ENCODE measurements around the gene CREB5. TPM values are rescaled to one million over a fixed set of nuclear protein-coding genes. Genes with fewer than 3 reads are reported as not detected.

The CREB5 gene
- total and polyA plus RNA-seq, 2 of the 8 experiments (the other 6 are each of a cell fraction or from before 2014, with no cell fraction given) = 2.4 to 2.7 TPM

DNA sequence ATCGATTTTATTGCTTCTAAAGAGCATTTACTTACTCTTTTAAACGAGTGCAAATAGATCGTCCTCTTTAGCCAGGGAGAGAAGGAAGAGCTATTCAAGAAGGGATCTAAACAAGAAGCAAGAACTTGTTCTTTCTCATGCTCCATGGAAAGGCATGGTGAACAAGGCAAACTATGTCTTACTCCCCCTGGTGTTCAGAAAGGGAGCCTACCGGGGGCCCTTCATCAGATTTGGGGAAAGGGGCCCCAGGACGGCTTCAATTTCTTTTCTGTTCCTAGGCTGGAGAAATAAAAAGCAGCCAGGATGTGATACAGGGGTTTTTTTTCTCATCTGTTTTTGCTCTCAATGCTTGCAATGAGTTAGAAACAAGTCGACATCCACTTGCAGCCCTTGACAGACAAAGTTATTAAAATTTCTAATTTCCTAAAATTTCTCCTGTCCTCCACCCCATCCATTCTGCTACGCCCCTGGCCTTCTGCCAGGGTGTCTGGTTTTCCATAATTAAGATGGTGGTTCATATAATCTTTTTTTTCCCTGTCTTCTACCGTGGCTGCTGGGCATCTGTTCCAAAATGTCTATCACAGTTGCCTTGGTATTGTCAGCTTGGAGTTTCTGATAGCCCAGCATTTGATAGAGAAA lies 214.4 kb downstream of the CREB5 start:
- DNase-seq (ENCODE audit: low read depth in 1 of 2, low spot score in 2 of 2) = peak; percentile 21 to 81
- no peak overlapping the region for H2BK120ac ChIP-seq (replicated peaks; ENCODE audit: low read depth, low read length)
- H3K14ac ChIP-seq (ENCODE audit: insufficient read length) = no peak overlapping the region
- no peaks in the 10 kb centered on the region for H3K23me2 ChIP-seq (ENCODE audit: low read depth, low read length)
- H3K56ac ChIP-seq (replicated peaks; ENCODE audit: insufficient read length, low read depth, low read length) = no peak overlapping the region
- no peaks in the 10 kb centered on the region for H4K20me1 ChIP-seq (replicated peaks in 1 of 2; ENCODE audit: control insufficient read depth in 1 of 2, insufficient read depth in 2 of 2, low read length in 2 of 2)
- H3K79me2 ChIP-seq (ENCODE audit: control insufficient read depth in 1 of 2, insufficient read depth in 2 of 2, low read length in 2 of 2) = no peaks in the 10 kb centered on the region
- no peak overlapping the region for H3K18ac ChIP-seq (ENCODE audit: extremely low read depth, low read length)
- H3K4me2 ChIP-seq (ENCODE audit: insufficient read depth in 1 of 2, low read depth in 2 of 2, low read length in 2 of 2) = no peak overlapping the region
- no peak overlapping the region for H2BK15ac ChIP-seq (ENCODE audit: low read length)
- H3K36me3 ChIP-seq (ENCODE audit: control insufficient read depth in 2 of 4, insufficient read depth in 4 of 4, low read length in 3 of 4) = no peaks in the 10 kb centered on the region
- no peak overlapping the region for H4K8ac ChIP-seq (ENCODE audit: extremely low read depth, insufficient read depth, low read length)
- H2AFZ ChIP-seq (ENCODE audit: low read length) = peak overlapping the region; percentile 79; the same call in 1 of the 2 replicates
- no peak overlapping the region for H3K9ac ChIP-seq (replicated peaks in 1 of 4; ENCODE audit: extremely low read depth in 1 of 4, low read depth in 3 of 4, low read length in 3 of 4)
- H2AK5ac ChIP-seq (ENCODE audit: low read depth, low read length) = no peak overlapping the region
- H4K91ac ChIP-seq (replicated peaks; ENCODE audit: insufficient read length, low read length) = no peak overlapping the region
- H3K4me3 ChIP-seq (ENCODE audit: extremely low read depth in 1 of 4, insufficient read depth in 2 of 4, low read depth in 3 of 4, low read length in 4 of 4) = no peak overlapping the region
- H3K79me1 ChIP-seq (ENCODE audit: low read depth, low read length) = no peaks in the 10 kb centered on the region
- TF ChIP-seq, protein P1, sequence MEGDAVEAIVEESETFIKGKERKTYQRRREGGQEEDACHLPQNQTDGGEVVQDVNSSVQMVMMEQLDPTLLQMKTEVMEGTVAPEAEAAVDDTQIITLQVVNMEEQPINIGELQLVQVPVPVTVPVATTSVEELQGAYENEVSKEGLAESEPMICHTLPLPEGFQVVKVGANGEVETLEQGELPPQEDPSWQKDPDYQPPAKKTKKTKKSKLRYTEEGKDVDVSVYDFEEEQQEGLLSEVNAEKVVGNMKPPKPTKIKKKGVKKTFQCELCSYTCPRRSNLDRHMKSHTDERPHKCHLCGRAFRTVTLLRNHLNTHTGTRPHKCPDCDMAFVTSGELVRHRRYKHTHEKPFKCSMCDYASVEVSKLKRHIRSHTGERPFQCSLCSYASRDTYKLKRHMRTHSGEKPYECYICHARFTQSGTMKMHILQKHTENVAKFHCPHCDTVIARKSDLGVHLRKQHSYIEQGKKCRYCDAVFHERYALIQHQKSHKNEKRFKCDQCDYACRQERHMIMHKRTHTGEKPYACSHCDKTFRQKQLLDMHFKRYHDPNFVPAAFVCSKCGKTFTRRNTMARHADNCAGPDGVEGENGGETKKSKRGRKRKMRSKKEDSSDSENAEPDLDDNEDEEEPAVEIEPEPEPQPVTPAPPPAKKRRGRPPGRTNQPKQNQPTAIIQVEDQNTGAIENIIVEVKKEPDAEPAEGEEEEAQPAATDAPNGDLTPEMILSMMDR (IDR thresholded peaks at IDR 0.05; ENCODE audit: control extremely low read depth in 1 of 3, insufficient read depth in 1 of 3, low read depth in 1 of 3, low read length in 3 of 3) = peak; percentile 44 to 74 (median 73)
- no peak for TF ChIP-seq NRF1 (IDR thresholded peaks at IDR 0.05; ENCODE audit: low read depth, low read length)
- TF ChIP-seq MAX (IDR thresholded peaks at IDR 0.05) = no peak
- no peak for TF ChIP-seq MAFK (IDR thresholded peaks at IDR 0.05; ENCODE audit: low read depth, low read length)
- no peak for TF ChIP-seq POLR2A (IDR thresholded peaks at IDR 0.05; ENCODE audit: control extremely low read depth in 1 of 2, low read depth in 2 of 2, low read length in 2 of 2)
- TF ChIP-seq RAD21 (IDR thresholded peaks at IDR 0.05 in 1 of 2, conservative IDR thresholded peaks at IDR 0.05 in 1 of 2; ENCODE audit: low read depth in 2 of 2, low read length in 2 of 2) = peak; percentile 68 to 81
- no peak overlapping the region for H3K4ac ChIP-seq (replicated peaks; ENCODE audit: insufficient read length, low read depth, low read length)
- POLR2A ChIA-PET (ENCODE audit: partially characterized antibody) = interaction anchor here (0.5 to 1.2 kb wide), 2 partner anchors 13 to 204 kb away, joined by 3 read pairs; no protein-coding TSS in a partner anchor
- H3K9me3 ChIP-seq (ENCODE audit: insufficient read depth in 2 of 2, low read depth in 1 of 2, low read length in 1 of 2) = no peaks in the 10 kb centered on the region
- 51% methylated on average over 8 of the region's 8 CpGs; no CpG with 5 or more reads in 1 of the 2 experiments for WGBS, 2 experiments (ENCODE audit: extremely low coverage in 1 of 2, insufficient coverage in 1 of 2, insufficient read length in 1 of 2, insufficient replicate concordance in 2 of 2, low coverage in 1 of 2, low lambda C conversion rate in 2 of 2, missing lambda C conversion rate in 1 of 2)
- no peak overlapping the region for H2BK5ac ChIP-seq (ENCODE audit: low read depth, low read length)
- no peak overlapping the region for H2BK20ac ChIP-seq (ENCODE audit: low read length)
- H4K5ac ChIP-seq (ENCODE audit: insufficient read length, low read depth, low read length) = no peak overlapping the region
- peaks cover 0 to 5% (median 0%) of the 10 kb centered on the region in 4 experiments; a peak in 2 of 7 replicates for H3K4me1 ChIP-seq (replicated peaks in 1 of 4; ENCODE audit: control insufficient read depth in 3 of 4, insufficient read depth in 4 of 4, low read length in 3 of 4)
- H3K27ac ChIP-seq (ENCODE audit: low read depth, low read length) = no peak overlapping the region
- CTCF ChIA-PET (ENCODE audit: partially characterized antibody) = interaction anchor here (0.6 to 2.7 kb wide), 43 partner anchors 8 to 520 kb away, joined by 3 to 38 read pairs (median 3); partner anchors contain the start of gene CREB5
- H3K23ac ChIP-seq (ENCODE audit: insufficient read length) = no peak overlapping the region
- peak; percentile 87 for FAIRE-seq
- H2BK12ac ChIP-seq (ENCODE audit: low read depth, low read length) = no peak overlapping the region
- H3K27me3 ChIP-seq (replicated peaks in 1 of 4; ENCODE audit: control insufficient read depth in 3 of 4, extremely low read depth in 1 of 4, insufficient read depth in 3 of 4, low read length in 3 of 4) = no peaks in the 10 kb centered on the region
